Cortex of kidney (tissue), 1 donor: ENCODE results near the gene ACSS3.
"Not testable (repeated sequence)": the region's sequence is repeated elsewhere in the genome, so short reads cannot be mapped to it uniquely, and the experiment has no call there.

Experiments used
- DNase-seq: peaks from one replicate; lab custom pipeline; 2025; lab: John Stamatoyannopoulos, UW

The ACSS3 gene

DNA sequence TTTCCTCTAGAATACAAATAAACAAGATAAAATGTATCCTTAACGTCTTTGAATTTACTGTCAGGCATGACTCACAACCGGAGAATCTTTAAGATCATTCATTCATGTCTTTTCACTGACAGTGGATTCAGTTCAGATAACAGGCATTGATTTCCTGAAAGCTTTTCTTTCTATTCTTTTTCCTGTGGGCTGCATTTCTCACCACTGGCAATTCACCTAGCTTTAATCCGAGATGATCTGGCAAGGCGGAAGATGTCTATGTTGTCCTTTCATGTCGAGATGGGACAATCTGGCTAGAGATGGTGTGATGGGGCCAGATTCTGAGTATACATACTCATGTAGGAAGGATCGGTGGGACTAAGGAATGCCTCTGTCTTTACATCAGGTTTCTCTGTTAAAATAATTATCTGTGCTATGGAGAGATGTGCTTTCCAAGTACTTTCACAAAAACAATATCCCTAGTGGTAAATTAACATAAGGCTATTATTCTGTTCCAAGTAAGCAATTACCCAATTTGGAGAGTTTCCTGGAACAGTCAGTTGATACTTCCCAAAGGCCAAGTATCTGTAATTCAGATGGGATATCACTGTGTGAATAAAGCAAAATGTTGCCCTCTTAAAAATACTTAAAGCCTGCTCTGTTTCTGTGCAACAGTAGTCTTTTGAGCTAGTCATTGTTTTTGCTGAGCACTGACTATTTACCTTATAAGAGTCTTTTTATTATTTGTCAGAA lies 17.8 kb downstream of the ACSS3 start:
- no peak for DNase-seq

DNA sequence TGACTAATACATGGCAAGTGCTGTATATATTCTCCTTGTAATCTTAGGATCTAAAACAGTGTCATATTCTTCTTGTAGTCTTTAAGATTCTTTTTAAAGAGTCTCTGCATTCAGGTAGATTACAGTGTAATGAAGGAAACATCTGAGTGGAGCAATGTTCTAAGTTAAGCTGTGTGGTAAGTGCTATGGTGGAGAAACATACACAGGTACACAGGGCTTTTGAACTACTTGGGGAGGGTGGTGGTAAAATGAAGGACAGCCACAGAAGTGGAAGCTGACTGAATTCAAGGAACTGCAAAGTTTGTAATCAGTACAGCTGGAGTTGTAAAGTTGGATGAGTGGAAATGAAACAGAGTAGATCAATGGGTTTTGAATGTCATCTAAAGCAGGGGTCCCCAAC lies 27.8 kb downstream of the ACSS3 start:
- DNase-seq, result no peak

DNA sequence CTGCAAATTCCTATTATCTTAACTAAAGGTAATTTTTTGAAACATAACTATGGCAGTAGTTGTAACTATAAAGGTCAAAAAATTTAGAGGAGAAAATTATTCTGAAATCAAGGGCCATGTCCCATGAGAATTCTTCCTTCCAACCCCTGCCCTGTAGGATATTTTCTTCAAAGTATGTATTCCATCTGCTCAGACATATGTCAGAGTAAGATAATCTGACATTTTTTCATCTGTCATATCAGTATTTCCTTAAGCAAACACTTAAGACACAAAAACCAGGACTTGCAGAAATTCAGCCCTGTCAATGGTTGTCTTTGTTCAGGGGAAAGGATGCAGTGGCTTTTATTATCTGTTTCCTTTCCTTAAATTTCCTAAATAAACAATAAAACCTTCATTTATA lies 36.3 kb downstream of the ACSS3 start:
- no peak for DNase-seq

DNA sequence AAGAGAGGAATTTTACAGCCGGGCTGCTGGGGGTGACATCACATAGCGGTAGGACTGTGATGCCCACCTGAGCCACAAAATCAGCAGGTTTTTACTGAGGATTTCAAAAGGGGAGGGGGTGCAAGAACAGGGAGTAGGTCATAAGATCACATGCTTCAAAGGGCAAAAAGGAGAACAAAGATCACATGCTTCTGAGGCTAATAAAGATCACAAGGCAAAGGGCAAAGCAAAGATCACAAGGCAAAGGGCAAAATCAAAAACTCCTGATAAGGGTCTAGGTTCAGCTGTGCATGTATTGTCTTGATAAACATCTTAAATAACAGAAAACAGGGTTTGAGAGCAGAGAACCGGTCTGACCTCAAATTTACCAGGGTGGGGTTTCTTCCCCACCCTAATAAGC lies 41.2 kb downstream of the ACSS3 start:
- not testable (repeated sequence) for DNase-seq

DNA sequence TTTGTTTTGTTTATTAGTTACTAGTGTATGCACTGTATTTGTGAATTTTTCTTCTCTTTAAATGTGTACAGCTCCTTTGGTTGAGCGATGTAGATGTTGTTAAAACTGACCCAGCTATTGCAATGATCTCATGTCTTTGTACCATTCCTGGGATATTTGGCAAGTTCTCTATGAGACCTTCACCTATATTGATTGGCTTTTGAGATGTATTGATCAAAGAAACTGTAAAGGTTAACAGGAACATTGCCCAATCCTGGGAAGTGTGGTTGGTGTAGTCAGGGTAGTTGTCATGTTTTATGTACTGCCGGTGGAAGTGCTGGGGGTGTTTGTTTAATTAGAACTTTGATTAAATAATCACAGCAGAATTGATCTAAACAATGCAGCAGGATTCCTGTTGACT lies 43.1 kb downstream of the ACSS3 start:
- no peak for DNase-seq

DNA sequence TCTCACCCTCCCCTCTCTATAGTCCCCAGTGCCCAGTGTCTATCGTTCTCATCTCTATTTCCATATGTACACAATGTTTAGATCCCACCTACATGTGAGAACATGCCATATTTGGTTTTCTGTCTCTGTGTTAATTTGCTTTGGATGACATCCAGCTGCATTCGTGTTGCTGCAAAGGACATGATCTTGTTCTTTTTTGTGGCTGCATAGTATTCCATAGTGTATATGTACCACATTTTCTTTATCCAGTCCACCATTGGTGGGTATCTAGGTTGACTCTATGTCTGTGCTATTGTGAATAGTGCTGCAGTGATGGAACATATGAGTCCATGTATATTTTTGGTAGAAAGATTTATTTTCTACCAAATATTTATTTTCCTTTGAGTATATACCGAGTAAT lies 45.7 kb downstream of the ACSS3 start:
- DNase-seq, result no peak

DNA sequence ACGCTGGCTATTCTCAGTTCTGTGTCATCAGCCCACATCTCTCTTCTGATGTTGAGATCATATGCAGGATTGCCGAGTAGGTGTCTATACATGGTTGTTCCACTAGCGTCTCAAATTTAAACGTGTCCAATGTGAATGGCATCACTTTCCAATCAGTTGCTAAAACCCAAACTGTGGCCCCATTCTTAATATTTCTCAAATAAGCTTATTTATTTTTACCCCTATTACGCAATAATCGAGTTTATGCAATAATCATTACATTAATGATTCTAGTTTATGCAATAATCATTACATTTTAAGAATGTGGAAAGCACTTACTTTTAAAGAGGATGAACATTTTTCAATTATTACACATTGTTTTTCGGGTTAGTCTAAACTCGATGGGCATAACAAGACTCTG lies 47.8 kb downstream of the ACSS3 start:
- DNase-seq, result no peak

DNA sequence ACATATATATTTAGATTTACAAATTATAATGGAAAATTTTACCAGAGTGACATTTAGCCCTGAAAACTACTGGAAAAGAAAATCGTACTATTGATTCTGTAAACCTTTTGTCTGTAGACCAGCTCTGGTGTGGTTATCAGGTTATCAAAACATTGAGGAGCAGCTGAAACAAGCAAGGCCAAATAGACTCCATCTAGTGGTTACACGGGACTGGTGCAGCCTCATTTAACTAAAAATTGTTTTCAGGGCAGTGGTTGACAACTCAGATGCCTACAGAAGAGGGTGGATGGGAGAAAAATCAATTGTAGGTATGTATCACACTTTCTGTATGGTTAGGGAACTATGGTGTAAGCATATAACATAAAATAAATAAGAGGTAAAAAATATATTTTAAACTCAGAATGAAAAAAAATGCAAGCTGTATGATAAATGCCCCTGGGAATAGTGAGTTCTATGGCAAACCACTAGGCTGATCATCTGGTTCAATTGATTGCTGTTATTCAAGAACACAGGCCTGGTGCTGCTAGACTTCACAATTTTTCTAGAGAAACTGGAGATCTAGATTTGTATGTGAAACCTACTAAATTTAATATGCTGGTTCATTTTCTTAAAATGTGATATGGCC lies 51.2 kb downstream of the ACSS3 start:
- no peak for DNase-seq

DNA sequence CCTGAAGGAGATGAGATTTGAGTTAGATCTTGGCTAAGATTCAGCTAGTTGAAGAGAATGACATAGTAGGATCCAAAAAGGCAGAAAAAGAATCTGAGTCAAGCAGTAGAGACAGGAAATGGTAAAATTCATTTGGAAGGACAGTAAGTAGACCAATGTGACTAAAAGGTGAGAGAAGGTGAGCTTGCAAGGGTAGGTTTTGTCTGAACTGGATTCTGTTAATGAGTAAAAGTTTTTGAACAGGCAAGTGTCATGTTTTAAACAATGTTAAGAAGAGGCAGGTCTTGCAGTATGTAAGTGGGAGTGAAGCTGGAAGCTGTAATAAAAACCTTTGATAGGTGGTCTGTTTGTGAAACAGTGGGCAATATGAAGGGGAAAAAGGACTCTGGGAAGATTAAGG lies 58.6 kb downstream of the ACSS3 start:
- no peak for DNase-seq

DNA sequence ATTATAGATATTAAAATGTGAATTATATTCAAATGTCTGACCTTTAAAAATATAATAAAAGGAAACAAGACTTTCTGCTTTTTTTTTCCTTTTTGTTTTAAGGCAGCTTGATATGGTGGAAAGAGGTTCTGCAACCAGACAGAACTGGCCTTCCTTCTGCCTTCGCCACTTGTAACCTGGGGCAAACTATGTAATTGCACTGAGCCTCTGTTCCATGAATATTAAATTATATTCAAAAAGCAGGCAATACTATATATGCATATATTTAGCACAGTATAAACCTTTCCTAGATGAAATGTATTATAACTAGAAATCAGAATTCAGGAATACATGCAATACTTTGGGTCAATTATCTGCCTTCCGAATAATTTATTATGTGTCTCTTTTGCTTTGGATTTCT lies 59.9 kb downstream of the ACSS3 start:
- DNase-seq, result no peak

DNA sequence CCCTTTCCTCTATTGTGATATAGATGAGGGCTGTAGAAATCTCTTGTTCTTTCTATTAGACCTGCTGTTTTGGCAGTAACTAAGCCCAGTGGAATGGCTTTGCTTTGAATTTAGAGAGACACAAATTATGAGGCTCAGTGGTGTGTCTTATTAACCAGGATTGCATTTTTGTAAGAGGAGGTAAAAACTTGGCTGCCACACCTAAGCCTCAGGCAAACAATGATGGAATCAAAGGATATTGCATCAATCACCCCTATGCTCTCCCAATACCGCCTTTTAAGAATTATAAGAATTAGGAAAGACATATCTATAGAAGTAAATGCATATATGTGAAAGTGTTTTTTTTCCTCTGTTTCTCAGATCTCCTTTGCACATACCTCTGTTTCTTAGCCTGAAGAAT lies 63.3 kb downstream of the ACSS3 start:
- DNase-seq, result no peak

DNA sequence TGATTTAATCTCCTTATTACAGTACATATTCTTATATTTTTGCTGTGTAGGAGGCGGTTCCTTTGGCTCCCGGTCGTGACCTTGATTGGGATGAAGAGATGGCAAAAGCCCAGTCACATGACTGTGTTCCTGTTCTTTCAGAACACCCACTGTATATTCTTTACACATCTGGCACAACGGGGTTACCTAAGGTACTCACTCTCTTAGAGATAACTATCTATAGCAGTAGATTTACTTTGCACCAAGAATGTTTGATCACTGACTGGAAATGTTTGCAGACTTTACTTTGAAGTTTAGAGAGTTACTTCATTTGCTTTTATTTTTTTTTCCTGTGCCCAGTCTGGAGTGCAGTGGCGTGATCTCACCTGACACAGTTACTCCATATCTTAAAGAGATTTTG lies 65.2 kb downstream of the ACSS3 start:
- DNase-seq, result no peak

DNA sequence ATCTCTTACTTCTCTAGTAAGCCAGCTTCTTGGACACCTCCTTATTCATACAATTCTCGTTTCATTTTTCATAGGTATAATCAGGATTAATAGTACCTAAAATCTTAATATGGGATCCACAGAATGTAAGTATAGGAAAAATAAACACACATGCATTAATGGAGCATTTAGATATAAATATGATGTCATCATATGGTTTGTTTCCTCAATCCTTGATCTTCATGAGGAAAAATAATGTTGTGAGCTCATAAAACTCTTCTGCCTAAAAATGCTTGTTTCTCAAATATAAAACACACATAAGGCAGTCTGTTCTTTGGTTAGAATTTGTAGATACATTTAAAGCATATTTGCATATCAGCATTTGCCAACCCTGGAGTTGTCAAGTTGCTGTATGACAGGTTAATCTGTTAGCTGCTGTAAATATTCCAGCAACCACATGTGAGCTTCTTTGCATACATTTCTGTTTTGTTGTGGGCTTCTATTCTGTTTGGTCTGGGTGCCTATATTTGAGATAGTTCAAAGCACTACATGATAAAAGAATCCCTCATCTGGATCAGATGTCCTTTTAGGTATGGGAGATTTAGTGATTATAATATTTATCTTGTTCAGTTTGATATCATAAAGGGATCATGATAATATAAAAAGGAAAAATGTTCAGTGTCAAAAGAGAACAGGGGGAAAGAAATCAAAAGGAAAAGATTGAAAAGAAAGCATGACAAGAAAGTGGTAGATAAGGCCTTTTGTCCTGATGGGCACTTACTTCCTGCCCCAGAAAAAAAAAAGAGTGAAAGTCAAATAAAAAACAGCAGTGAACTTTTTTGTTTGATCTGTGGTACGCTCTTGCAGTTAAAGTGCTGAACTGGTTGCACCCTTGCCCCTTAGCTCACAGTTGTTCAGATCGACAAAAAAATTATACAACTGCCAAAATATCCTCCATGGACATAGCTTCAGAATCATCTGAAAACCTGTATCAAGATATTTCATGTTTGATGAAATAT lies 68.6 kb downstream of the ACSS3 start:
- DNase-seq, result no peak

DNA sequence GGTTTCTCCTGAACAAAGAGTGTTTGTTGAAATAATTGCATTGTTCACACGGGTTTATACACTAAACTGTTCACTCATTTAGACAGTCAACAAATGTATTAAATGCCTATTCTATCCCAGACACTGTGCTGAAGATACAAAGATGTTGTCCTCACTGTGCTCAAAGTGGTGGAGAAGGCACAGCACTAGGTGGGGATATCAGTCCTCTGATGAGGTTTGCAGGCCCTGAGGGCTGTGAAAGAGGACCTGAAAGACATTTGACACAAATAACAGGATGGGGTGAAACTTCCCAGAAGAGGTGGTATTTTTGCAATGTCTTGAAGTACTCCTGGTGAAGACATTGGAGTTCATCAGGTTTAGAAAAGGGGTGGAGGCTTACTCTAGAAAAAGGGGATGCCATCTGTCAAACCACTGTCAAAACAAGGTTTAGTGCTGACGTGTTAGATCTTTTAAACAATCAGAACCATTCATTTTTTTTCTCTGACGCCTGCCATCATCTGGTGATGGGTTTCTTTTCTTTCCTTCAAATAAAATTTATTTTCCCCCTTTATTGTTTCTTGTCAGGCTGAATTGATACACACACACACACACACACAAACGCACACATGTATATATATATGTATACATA lies 69.5 kb downstream of the ACSS3 start:
- DNase-seq, result no peak

DNA sequence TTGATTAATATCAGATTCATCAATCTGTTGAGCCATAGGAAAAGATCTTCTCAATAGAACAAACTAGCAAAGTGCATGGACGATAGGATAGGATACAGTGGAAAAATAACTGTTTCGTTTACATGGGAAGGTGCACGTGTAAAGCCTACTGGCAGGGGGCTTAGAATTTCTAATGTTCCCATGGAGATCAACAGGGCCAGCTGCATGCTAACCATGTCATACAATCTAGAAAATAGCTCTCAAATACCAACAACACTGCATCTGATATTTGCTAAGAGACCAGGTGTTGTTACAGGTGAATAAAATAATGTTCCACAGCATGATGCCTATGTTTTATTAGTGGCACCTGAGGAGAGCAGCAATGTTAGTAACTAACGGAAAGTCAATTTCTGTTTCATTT lies 72.5 kb downstream of the ACSS3 start:
- DNase-seq, result no peak

DNA sequence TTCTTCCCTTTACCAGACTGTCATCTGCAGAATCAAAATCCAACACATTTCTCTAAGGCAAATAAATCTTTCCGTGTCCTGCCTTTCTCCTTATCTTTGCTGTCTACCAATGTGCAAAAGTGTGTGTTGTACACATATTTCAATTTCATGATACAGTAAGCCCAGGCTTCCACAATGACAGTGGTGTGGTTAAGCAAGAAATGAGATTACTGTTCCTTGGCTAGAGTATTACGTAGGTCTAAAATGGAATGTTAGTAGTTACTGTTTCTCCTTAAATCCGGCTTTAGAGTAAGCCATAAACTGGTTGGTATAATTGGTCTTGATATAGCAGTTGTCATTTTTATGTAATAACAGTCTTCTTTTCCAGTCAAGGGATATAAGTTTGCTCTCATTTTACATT lies 82.0 kb downstream of the ACSS3 start:
- DNase-seq, result no peak

DNA sequence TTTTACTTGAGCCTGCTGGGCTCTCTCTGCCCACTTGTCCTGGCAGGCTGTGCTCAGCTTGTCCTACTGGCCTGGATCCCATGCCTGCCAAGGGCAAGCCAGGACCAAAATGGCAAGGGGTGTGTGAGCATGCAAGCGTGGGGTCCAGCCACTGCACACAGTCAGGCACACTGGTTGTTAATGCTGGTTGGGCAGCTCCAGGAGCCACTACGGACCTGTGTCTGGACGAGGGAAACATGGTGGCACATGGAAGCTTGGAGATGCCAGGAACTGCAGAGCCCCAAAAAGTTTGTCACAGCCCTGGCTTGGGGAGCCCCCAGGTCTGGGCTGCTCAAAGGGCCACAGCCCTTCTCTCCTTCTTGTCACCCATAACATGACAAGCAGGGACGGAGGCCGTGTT lies 83.8 kb downstream of the ACSS3 start:
- DNase-seq, result no peak

DNA sequence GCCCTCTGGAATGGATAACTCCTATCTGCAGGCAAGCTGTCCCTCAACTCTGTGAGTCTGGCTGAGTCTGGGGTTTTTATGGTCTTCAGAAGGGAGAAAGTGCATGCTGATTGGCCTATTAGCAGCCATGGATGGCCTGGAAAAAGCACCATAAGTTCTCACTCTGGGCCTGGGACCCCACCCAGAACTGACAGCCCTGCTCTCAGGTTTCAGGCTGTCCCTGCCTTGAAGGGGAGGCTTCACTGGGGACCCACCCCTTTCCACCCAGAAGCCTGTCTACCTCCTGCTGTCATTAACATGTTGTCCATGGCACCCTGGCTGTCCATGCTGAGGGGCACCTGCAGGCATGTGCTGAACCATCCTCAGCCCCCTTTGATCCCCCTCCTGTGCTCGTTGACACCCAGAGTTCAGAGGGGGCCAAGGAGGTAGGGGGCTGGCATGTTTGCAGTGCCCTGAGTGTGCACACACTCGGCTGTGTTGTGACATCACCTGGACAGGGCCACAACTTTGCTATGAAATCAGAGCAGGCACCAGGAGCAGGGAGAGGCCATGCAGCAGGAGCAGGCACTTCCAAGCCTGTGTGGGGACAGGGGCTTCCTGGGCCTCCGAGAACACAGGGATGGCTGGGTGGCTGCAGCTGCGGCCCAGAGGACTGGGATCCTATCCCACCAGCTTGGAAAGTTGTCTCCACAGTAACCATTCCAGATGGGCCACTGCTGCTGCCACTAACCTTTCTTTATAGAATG lies 84.7 kb downstream of the ACSS3 start:
- DNase-seq, result no peak

DNA sequence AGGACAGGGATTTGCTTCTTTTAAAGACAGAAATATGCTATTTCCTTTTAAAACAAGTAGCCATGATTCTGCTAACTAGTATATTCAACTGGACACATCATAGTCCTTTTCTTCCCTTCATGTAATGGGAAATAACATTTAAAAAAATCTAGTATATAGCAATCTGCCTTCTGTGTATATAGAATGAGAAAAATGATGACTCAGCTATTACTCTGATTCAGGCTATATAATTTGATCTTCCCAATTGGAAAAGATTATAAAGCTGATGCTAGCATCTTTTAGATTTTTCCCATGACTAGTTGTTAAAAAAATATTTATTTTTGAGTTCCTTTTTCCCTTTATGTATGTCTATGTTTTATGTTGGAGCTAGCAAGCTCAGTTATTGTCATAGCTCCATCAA lies 86.9 kb downstream of the ACSS3 start:
- no peak for DNase-seq

DNA sequence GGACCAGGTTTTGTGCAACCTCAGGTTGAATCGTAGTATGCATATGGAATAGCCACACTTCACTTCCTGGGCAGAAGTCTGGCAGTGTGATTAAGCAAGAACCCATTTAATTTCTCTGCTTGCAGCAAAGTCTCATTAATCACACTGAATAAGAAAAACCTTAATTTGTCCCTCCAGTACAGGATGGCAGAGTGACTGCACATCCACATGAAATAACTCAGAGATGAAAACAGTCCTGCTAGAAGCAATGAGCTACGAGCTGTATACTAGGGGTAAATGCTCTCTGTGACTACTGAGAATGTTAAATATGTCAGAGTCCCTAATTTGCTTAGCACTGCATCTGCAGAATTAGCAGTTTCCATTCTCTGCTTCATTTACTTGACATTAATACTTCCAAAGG lies 88.9 kb downstream of the ACSS3 start:
- no peak for DNase-seq

DNA sequence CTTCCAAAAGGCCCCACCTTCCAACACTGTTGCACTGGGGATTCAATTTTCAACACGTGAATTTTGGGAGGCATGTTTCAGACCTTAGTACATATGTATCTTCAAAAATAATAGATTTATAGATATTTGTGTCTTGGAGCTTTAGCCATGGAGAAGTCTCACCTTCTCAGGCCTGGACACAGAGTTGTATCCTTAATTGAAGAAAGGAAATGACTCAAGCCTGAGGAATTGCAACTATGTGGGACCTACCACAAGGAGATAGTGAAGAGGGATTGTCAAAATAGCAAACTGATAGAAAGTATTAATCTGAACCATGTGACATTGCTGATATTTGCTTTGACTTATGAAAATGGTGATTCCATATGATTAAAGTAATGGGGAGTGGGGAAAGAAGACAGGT lies 89.8 kb downstream of the ACSS3 start:
- no peak for DNase-seq

DNA sequence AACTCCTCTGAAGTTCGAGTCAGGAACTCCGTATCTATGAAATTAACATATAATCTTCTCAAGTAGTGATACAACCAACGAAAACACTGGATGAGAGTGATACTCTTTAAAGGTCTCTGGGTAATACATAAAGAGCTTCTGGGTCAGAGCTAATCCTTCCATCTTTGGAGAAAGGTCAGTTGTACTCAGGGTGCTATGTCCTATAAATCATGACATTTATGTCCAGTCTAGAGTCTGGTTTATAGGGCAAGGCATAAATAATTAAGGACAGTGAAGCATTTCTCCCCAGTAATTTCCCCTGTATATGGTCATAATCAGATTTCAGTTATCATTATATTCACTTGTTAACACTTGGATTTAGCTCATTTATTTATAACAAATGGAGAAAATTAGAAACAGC lies 90.6 kb downstream of the ACSS3 start:
- DNase-seq, result no peak
